GM19438 (cell line): ENCODE data around the gene SFR1.
A peak's percentile ranks its signal among the peaks of the same experiment; 100 is the strongest.

Source experiments
- ATAC-seq: cut with Tn5 transposase; IDR thresholded peaks from one replicate; pipeline ENCODE4 v1.9.1; 2021; ENCODE audit warnings: low read depth; ENCODE audit not compliant: unreplicated experiment

Gene SFR1

DNA sequence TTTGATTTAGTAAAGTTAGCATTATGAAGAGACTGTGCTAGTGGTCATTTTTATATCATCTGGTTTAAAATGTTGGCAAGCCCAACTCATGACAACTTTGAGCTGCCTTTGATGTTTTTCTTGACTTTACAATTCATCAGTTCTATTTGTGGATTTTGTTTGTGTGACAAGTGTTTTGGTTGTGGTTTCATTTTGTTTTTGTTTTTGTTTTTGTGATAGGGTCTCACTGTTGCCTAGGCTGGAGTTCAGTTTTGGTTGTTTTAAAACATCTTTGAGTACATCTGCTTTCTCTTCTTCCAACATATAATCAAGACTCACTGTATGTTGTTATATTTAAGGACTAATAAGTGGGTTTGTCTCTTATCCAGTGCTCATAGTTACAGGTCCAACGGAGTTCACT is 17.6 kb upstream of the SFR1 start:
- no peak for ATAC-seq

DNA sequence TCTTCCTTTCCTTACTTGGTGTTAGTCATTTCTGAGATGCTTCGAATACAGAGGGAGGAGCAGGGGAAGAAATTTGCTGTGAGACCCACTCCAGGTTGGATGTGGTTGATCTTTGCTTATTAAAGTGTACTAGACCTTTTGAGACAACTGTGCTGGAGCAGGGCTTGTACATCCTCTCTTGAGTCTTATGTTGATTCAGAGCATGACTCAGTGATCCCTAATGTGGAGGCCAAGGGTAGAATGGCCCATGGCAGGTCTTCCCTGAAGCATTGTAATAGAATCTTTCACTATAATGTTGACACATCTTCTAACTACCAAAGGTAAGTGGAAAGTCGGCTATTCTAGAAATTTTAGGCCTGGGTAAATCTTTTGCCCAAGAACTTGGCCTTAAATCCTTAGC is 17.0 kb upstream of the SFR1 start:
- no peak for ATAC-seq

DNA sequence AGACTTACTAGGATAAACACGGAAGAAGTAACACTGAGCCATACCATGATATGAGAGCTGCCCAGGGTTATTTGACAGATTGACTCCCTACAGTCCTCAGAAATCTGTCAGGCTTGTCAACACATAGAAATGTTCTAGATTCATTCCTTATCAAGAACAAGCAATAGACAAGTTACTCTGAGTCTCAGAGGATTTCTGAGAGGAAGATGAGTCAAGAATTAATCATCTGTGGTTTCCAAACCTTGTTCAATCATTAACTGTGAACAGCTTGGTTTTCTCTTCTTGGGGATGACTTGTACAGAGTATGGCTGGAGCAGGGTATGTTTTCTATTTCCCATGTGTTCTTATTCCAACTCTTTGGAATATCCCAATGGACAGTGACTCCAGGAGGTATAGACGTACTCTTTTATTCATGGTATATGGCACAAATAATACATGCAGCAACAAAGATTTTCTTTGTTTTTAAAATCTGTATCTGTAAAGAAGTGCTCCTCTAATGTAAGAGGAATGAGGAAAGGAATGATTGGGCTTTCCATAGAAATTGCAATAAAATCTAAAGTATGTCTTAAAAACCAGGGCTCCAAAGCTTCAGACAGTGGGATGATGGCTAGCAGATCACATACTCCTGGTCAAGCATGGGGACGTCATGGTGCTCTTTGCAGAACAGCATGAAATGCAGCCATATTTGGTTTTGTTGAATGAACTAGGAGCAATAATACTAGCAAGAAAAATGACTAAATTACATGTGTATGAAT is 11.9 kb upstream of the SFR1 start:
- ATAC-seq, result peak; percentile 88

DNA sequence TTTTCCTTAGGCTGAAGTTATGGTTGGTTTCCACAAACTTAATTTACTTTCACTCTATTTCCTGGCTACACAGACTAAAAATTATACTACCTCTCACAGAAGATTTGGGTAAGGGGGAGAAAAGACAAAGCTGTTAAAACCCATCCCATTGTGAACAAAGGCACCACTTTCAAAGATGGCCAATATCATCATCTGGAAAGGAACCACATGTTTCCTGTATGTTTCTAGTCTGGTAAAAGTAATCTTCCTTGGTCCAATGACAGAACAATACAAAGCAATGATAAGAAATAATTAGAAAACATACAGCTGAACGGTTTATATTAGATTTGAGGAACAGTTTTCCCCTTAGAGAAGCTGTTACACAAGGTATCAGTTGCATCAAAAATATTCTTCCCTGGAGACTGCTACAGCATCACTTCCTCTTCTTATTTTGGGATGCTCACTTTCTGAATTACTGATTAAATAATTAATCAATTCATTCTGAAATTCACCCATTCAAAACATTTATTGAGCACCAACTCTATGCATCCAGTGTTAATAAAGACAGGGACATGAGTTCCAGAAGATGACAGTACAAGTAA is 8.5 kb upstream of the SFR1 start:
- no peak for ATAC-seq

DNA sequence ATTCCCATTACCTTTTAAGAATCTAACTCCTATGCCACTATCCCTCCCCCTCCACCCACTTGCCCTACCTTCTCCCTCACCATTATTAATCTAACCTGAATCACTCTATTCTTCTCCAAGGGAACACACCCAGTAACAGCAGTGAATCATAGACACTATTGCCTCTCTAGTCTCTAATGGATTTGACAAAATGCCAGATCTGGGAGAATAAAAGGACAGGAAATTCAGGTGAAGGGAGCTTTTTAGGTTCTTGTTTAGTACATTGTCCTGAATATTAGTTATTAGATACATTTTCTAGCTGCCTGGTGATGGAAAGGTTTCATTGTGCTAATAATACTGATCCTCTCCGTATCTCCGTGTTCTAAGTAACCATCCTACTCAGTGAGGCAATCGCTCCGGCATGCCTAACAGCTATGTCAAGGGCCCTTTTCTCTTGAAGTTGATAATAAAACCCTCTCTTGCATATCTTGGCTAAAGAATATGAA is 4.1 kb upstream of the SFR1 start:
- ATAC-seq, result no peak

DNA sequence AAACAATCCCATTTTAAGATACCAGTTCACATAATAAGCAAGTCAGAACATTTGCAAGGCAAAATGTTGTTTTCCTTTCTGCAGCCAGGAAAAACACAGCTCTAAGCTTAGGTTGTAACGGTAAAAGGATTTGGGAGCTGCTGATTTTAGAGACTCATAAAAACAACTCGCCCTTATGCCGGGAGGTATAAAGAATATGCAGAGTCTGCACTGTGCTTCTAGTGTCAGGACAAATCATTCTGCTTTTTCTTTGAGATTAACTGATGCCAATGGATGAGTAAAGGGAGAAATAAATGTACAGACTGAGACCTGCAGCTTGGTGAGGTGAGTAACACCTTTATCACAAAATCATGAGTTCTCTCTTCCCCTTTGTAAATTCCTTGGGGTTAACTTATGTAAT is 2.0 kb upstream of the SFR1 start:
- no peak for ATAC-seq

DNA sequence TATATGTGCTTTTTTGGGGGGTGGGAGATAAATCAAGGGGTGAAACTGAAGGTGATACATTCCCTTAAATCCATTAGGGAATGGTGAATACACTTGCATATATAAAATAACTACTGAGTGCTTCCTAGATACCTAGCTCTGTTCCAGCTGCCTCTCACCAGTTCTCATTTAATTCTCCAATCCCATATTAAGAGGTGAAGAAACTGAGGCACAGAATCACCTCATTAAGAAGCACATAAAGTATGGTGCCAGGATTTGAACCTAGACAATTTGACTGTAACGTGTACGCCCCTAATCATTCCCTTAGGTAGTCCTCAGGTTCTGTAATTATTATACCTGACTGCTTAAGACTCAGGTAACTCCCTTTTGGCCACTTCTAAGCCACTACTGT is 1.5 kb upstream of the SFR1 start:
- no peak for ATAC-seq

DNA sequence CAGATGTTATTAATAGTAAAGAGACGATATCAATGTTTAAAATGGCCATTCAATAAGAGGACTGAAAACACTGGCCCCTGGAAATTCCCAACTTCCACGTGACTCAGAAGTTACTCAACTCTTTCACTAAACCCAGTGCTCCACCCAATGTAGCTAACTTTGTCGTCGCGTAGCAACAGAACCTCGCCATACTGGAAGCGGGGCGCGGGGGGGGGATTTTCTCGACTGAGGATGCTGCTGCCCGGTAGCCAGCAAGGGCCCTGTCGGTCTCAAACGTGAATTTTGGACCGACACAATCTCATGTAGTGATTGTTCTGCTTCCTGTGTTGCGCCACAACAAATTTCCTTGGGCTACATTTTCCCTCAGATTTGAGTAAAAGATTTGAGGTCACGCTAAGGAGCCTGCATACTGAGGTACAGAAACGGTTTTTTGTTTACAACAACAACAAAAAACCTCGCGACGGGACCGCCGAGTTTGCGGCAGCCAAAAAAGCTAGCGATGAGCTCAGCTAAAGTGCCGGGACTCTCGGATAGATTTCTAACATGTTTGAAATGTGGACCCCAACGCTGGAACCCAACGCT is 977 bp upstream of the SFR1 start:
- ATAC-seq, result peak; percentile 33

DNA sequence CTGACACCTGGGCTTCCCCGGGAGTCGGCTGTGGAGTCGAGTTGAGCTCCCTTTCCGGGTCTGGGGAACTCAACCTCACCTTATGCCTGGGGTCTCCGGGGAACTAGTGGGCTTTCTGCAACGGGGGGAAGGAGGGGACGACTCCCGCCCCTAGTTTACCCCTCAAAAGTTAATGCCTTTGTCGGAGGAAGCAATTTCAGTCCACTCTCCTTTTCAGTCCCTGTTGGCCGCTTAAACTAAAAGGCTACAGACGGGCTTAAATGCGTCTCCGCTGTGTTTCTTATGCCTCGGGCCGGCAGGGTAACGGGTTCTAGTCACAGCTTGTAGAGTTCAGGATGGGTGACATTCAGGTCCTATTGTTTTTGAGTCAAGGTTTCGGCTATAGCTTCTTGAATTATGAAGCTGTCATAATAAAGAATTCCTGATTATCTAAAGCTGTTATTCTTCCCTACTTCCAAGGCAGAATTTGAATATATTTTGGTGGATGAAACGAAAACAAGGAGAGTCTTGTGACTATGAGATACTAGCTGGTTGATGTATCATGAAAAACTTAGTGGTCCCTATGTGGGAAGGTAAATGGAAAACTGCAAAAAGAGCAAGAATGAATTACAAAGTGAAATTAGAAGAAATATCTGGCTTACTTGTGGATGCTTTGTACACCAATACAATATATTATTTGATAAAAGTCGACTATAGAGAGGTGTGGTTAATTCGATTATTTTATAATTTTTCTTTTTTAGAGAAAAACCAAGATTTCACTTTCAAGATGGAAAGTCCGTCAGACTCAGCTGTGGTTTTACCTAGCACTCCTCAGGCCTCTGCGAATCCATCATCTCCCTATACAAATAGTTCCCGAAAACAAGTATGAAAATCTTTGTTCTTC is 495 bp downstream of the SFR1 start:
- no peak for ATAC-seq

DNA sequence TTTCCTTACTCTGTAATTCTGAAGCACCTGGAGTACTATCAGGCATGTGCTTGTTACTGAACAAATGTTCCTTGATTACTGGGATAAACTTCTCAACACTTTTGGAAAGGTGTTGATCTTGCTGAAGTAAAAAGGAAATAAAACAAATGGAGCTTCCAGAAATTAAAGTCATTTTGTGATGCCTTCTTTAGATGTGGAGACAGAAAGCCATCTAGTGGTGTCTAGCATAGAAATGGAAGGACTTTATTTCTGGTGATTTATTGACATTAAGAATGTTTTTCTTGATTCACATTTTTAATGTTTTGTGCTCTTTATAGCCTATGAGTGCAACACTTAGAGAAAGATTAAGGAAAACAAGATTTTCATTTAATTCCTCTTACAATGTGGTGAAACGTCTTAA is 1.4 kb downstream of the SFR1 start:
- ATAC-seq, result no peak

DNA sequence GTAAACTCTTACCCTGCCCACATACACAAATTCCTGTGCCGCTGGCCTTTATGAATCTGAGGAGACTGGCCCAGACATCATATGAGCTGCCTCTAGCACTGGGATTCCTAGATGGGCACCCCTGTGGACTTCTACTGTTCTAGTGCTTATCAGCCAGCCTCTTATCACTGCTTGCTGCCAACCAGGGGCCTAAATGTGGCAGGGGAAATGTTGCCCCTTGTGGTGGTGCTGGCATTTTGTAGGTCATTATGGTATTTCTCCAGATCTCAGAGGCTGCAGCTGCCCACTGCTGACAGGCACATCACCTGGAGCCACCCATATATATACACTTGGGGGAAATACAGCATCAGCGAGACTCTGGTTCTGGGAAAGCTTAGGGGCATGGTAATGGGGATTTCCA is 5.4 kb downstream of the SFR1 start:
- no peak for ATAC-seq

DNA sequence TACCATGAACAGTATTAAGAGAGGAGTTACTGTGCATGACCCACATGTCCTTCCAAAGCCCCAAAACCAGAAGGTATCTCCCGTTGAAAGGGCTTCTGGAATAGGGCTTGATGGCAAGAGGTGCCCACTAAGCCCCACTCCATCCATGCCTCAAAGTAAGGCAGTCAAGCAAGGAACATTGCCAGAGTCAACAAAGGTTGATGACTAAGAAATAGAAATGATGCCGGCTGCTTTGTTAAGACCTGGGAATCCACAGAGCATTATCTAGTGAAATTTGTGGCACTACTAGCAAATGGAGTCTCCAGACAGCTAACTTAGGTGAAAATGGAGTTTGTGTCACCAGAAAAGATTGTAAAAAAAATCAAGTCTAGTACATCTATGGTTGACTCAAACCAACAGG is 6.2 kb downstream of the SFR1 start:
- no peak for ATAC-seq

DNA sequence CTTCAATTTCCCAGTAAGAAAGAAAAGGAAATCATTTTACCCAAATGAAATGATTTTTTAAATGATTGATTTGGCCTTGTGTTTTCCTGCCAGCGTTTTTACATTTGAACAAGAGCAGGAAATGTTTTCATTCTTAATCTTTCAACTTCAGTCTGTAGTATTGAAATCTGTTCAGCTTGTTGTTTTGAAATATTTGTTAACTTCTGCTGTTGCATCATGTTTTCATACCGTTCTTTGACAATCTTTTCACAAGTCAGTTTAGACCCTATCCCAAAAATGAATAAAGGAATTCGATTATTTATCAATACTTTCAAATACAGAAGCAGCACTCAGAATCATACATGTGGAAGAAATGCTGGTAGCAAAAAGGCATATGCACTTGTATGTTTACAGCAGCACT is 8.1 kb downstream of the SFR1 start:
- no peak for ATAC-seq

DNA sequence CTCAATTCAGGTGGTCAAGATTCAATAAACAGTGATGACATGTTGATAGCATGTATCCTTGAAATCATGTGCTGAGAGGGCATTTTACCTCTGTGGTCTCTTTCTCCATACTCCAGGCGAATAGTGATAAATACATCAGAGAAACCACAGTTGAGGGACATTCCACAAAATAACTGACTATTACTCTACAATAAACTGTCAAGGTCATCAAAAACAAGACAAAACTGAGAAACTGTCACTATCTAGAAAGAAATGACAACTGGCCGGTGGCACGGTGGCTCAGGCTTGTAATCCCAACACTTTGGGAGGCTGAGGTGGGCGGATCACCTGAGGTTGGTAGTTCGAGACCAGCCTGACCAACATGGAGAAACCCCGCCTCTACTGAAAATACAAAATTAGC is 16.2 kb downstream of the SFR1 start:
- no peak for ATAC-seq

DNA sequence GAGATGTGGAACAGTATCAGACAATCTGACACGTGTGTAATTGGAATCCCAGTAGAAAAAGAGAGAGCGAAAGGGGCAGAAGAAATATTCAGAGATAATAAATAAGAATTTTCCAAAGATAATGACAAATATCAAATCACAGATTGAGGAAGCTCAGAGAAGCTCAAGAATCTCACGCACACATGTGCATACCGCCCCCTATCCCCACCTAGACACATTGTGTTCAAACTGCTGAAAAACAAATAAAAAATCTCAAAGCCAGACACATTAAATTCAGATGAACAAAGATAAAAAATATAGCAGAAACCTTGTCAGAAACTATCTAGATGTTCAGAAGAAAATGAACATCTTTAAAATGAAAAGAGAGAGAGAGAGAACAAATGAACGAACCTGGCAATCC is 17.2 kb downstream of the SFR1 start:
- ATAC-seq, result no peak

DNA sequence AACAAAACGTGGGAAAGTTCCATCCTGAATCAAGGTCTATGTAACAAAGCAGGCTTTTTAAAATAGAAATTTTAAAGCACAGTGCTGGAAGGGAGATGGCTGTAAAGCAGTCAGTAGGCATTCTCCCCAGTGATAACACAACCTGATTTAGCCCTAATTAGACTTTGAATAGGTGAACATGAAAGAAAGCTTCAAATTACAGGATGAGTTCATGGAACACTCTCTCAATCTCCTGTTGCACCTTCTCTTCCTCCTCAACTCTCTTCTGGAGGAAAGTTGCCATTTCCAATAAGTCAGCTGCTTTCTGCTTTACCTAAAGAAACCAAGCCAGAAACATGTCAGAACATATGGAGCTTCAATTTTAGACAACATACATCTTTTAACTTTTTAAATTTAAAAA is 20.1 kb downstream of the SFR1 start:
- no peak for ATAC-seq

DNA sequence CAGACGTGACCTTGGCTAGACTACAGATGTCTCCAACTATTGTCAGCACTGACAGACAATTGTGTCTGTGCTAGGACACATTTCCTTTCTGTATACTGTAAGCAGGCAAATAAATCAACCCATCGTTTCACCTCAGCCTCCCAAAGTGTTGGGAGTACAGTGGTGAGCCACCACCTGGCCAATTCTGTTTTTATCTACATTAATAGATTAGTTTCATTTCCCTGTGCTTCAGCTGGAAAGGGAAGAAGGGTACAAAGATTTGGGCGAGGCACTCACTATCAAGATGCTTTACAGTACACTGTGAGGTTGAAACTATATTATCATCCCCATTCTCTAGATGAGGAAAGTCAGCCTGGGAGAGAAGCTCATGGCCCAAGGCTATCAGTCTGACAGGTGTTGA is 21.9 kb downstream of the SFR1 start:
- no peak for ATAC-seq

DNA sequence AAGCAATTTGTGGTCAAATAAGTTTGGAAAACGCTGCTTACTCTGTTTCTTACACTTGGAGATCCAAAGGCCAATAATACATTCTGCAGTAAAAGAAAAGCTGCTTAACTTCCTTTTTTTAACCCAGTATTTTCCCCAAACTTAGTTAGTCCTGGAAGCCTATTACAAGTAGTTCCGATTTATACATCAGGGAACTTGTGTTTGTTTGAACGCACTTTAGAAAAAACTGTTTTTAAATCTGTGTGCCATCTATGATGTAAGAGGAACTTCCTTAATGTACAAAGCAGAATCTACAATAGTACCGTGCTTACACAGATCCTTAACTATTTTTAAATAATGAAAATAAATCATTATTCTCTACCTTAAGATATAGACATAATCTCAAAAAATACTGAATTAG is 23.0 kb downstream of the SFR1 start:
- no peak for ATAC-seq

DNA sequence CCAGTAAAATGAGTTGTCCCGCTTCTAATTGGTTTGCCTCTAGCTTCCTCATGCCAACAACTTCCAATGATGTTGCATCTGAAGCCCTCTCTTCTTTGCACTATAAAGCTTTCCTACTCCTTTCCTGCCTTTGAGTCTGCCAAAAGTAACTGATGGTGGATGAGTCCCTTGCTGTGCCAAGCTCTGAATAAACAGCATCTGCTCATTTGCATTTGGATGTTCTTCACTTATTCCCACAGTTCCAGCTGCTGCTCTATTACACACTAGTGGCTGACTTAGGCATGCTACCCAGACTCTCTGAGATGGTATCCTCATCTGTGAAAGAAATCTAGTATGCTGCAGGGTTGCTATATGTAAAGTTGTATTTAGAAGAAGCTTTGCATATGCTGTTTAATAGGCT is 24.9 kb downstream of the SFR1 start:
- ATAC-seq, result no peak

DNA sequence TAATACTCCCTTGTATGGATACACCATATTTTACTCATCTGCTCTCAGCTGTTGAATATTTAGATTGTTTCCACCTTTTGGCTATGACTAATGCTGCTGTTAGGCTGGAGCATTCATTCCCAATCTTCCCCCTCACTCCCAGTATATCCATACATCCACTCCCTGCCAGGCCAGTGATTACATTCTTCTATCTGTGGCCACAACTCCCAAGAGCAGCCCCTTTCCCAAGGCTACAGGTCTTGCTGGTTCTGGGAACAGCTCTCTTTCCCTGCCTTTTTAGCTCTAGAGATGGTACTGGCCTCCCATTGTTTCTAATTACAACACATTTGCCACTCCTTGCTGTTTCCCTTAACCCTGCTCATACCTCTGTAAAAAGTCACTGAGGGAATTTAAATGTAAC is 28.2 kb downstream of the SFR1 start:
- no peak for ATAC-seq

DNA sequence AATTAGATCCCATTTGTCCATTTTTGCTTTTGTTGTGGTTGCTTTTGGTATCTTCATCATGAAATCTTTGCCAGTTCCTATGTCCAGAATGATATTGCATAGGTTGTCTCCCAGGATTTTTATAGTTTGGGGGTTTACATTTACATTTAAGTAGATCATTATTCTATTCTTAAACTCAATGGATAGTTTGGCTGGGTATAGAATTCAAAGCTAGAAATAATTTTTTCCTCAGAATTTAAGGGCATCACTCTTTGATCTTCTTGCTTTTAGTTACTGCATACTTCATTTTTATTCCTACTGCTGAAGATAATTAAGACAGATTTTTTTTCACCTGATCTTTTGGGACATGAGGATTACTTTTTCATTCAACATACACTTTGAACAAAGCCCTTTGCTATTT is 29.8 kb downstream of the SFR1 start:
- no peak for ATAC-seq
